Breast epithelium (tissue), 3 donors: ENCODE measurements around the gene BTBD6.

Experiments
- CTCF ChIP-seq, 3 donors: fragments of 450-650 bp; IDR thresholded peaks; one replicate each; pipeline ENCODE4 v1.5.1; 2016 to 2017; ENCODE audit warnings: antibody characterized with exemption in 3 of 3, mild to moderate bottlenecking in 3 of 3, moderate library complexity in 3 of 3
- POLR2A ChIP-seq: fragments of 450-650 bp; IDR thresholded peaks from one replicate; pipeline ENCODE4 v1.6.1; 2016; ENCODE audit warnings: antibody characterized with exemption, mild to moderate bottlenecking, moderate library complexity
- POLR2AphosphoS5 ChIP-seq, 3 donors: sonication (generic); formaldehyde crosslinking; IDR thresholded peaks; one replicate each; pipeline ENCODE4 v1.6.1; 2017; ENCODE audit warnings: antibody characterized with exemption in 3 of 3

- no peak for TF ChIP-seq POLR2AphosphoS5 (IDR thresholded peaks at IDR 0.05)
- no peak for TF ChIP-seq CTCF (IDR thresholded peaks at IDR 0.05)
- TF ChIP-seq POLR2A: no peak
Measured at GRCh38 chr14:105241641-105242040, 6.7 kb upstream of the BTBD6 start.
